ENCODE results near the gene SYTL2.

The SYTL2 gene

GRCh38 chr11:85766721-85767161, 44.2 kb downstream of the SYTL2 start:
- no peak for TF ChIP-seq CTCF (IDR thresholded peaks at IDR 0.05; ENCODE audit: control insufficient read depth, insufficient read depth, low read depth, low read length, missing control alignments)
- DNase-seq (ENCODE audit: low read depth), result no peak

GRCh38 chr11:85764796-85765195, 46.1 kb downstream of the SYTL2 start:
- no peak for TF ChIP-seq CTCF (IDR thresholded peaks at IDR 0.05; ENCODE audit: control insufficient read depth, insufficient read depth, low read depth, low read length, missing control alignments)
- DNase-seq (ENCODE audit: low read depth), result no peak
- no peak overlapping the region for H3K4me3 ChIP-seq (ENCODE audit: control insufficient read depth, low read depth, low read length)

More at GRCh38 chr11:85766721-85767161, 44.2 kb downstream of the SYTL2 start:
- H3K4me3 ChIP-seq (ENCODE audit: control insufficient read depth, low read depth, low read length), result no peak overlapping the region

DNA sequence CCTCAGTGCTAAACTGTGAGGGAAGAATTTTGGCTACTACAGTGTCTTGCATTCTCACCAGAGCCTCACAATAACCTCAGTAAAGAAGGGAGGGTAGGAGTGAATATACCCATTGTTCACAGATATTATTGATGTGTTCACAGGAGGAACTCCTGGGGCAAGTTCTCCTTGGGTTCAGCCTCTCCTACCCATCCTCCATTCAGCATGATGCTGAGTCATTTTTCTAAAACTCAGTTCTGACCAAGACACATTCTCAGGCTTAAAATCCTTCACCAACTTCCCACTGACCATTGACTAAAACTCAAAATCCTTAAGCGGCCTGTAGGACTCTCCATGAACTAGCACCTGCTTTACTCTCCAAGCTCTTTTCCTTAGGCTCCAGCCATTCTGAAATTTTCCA, 48.7 kb downstream of the SYTL2 start:
- no peak for DNase-seq (ENCODE audit: low read depth)
- TF ChIP-seq CTCF (IDR thresholded peaks at IDR 0.05; ENCODE audit: control insufficient read depth, insufficient read depth, low read depth, low read length, missing control alignments), result no peak
- H3K4me3 ChIP-seq (ENCODE audit: control insufficient read depth, low read depth, low read length), result no peak overlapping the region

- TF ChIP-seq CTCF (IDR thresholded peaks at IDR 0.05; ENCODE audit: control insufficient read depth, insufficient read depth, low read depth, low read length, missing control alignments), result no peak
- no peak overlapping the region for H3K4me3 ChIP-seq (ENCODE audit: control insufficient read depth, low read depth, low read length)
- peak; percentile 73 for DNase-seq (ENCODE audit: low read depth)
Measured at GRCh38 chr11:85759915-85760314, 51.0 kb downstream of the SYTL2 start.

- DNase-seq (ENCODE audit: low read depth), result no peak
- H3K4me3 ChIP-seq (ENCODE audit: control insufficient read depth, low read depth, low read length), result no peak overlapping the region
- TF ChIP-seq CTCF (IDR thresholded peaks at IDR 0.05; ENCODE audit: control insufficient read depth, insufficient read depth, low read depth, low read length, missing control alignments), result no peak
Measured at GRCh38 chr11:85758480-85759039, 52.4 kb downstream of the SYTL2 start.

DNA sequence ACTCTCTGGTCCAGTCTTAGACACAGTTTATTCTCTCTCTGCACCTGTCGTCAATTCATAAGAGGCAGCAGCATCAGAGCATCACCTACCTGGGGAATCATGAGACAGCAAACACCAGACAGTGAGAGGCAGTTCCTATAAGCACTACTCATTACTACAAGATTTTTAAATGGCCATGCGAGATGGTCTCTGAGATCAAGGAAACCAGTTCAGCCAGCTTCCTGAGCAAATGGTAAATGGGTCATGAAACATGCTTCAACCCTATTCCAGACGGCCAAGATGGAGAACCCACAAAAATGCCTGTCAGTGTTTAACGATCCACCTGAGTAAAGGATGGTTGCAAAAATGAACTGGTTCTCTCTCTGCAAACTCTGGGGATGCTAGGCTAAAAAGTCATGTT, 52.9 kb downstream of the SYTL2 start:
- no peak for TF ChIP-seq CTCF (IDR thresholded peaks at IDR 0.05; ENCODE audit: control insufficient read depth, insufficient read depth, low read depth, low read length, missing control alignments)
- DNase-seq (ENCODE audit: low read depth), result no peak
- H3K4me3 ChIP-seq (ENCODE audit: control insufficient read depth, low read depth, low read length), result no peak overlapping the region
